Measurements from ENCODE around the gene FBN1.

GRCh38 chr15:48402427-48403177 is 242.9 kb downstream of the FBN1 start:
- TF ChIP-seq CTCF (conservative IDR thresholded peaks at IDR 0.05; ENCODE audit: low read depth, low read length) (no peak), EZH2 (IDR thresholded peaks at IDR 0.05; ENCODE audit: low read length, unreplicated experiment) (no peak)
